GM21447 (cell line): ENCODE results near the gene VAV2.

Source experiments
- ATAC-seq: cut with Tn5 transposase; IDR thresholded peaks from one replicate; pipeline ENCODE4 v1.9.1; 2021; ENCODE audit not compliant: unreplicated experiment

VAV2 gene

GRCh38 chr9:134028575-134029247 lies 36.6 kb upstream of the VAV2 start:
- ATAC-seq, result no peak

- no peak for ATAC-seq
These were observed 36.0 kb upstream of the VAV2 start for GRCh38 chr9:134028076-134028475.

- no peak for ATAC-seq
These were observed 35.4 kb upstream of the VAV2 start for GRCh38 chr9:134027561-134027960.

- no peak for ATAC-seq
These were observed 34.9 kb upstream of the VAV2 start for GRCh38 chr9:134026981-134027380.

- ATAC-seq, result no peak
These were observed 34.5 kb upstream of the VAV2 start for GRCh38 chr9:134026581-134026980.

- peak; percentile 33 for ATAC-seq
These were observed 33.8 kb upstream of the VAV2 start for GRCh38 chr9:134025606-134026541.

- ATAC-seq, result peak; percentile 65
These were observed 32.9 kb upstream of the VAV2 start, which contains the start of gene BRD3OS for GRCh38 chr9:134024828-134025605. Gene BRD3OS (plus strand): TSS chr9:134025481. CDS start chr9:134026748, 1,267 bp downstream.

- ATAC-seq, result no peak
These were observed 32.2 kb upstream of the VAV2 start for GRCh38 chr9:134024214-134024792.

GRCh38 chr9:134014946-134015345 lies 22.8 kb upstream of the VAV2 start:
- ATAC-seq, result no peak

GRCh38 chr9:134011401-134011800 lies 19.3 kb upstream of the VAV2 start:
- ATAC-seq, result no peak

GRCh38 chr9:134010310-134011173 lies 18.4 kb upstream of the VAV2 start:
- ATAC-seq, result no peak

- no peak for ATAC-seq
These were observed 15.4 kb upstream of the VAV2 start for GRCh38 chr9:134007571-134007970.

- no peak for ATAC-seq
These were observed 15.0 kb upstream of the VAV2 start for GRCh38 chr9:134007150-134007549.

GRCh38 chr9:134005381-134005780 lies 13.3 kb upstream of the VAV2 start:
- ATAC-seq, result no peak

GRCh38 chr9:134004881-134005280 lies 12.8 kb upstream of the VAV2 start:
- no peak for ATAC-seq

- ATAC-seq, result no peak
These were observed 12.2 kb upstream of the VAV2 start for GRCh38 chr9:134004131-134004873.

- no peak for ATAC-seq
These were observed 11.1 kb upstream of the VAV2 start for GRCh38 chr9:134003237-134003636.

GRCh38 chr9:134002796-134003195 lies 10.7 kb upstream of the VAV2 start:
- no peak for ATAC-seq

GRCh38 chr9:133999851-134000265 lies 7.7 kb upstream of the VAV2 start:
- ATAC-seq, result no peak
